ENCODE data around the gene LCN2. TPM values are rescaled to one million over a fixed set of nuclear protein-coding genes. Genes with fewer than 3 reads are reported as not detected.

The LCN2 gene
- total RNA-seq, 1 donor from 2014 or later: not detected

DNA sequence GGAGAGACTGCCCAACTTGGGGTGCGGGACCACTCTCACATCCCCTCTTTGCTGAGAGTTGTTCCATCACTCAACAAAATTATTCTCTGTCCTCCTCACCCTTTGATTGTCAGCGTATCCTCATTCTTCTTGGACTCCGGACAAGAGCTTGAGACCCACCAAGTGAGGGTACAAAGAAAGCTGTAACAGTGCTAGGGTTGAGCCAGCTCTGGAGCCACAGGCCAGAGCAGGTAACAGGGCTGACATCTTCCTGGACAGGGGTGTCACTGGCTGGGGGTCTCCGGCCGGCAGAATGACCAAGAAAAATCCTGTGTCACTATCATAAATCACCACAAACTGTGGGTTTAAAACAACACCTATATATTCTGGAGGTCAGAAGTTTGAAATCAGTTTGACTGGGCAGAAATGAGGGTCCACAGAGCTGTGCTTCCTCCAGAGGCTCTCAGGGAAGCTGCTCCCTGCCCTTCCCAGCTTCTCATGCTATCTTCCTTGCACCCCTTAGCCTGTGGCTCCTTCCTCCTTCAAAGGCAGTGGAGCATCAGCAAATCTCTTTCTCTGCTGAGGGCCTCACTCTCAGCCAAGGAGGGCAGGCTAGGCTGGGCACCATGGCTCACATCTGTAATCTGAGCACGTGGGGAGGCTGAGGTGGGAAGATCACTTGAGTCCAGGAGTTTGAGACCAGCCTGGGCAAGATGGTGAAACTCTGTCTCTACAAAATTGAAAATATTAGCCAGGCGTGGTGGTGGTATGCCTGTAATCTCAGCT, 6.7 kb downstream of the LCN2 start:
- H3K4me2 ChIP-seq: no peak overlapping the region
- peaks cover 4% of the 10 kb centered on the region for H3K79me2 ChIP-seq (ENCODE audit: low read depth)
- H3K4me3 ChIP-seq: no peak overlapping the region
- Mint-ChIP-seq H3K9me3 (no peaks in the 10 kb centered on the region), H3K36me3 (no peaks in the 10 kb centered on the region), H3K27me3 (ENCODE audit: insufficient read depth, low read depth) (peaks cover 3% of the 10 kb centered on the region), H3K4me3 (no peak overlapping the region), H3K4me1 (peaks cover 6% of the 10 kb centered on the region), H3K27ac (peak overlapping the region; percentile 72)
- peaks cover 6% of the 10 kb centered on the region for H3F3A ChIP-seq (ENCODE audit: low read depth)
- no peak for DNase-seq (ENCODE audit: low spot score)
- H3K36me3 ChIP-seq: no peaks in the 10 kb centered on the region
- no peaks in the 10 kb centered on the region for H3K27me3 ChIP-seq
- H3K9me3 ChIP-seq (ENCODE audit: low read depth): no peaks in the 10 kb centered on the region
- H2AFZ ChIP-seq (replicated peaks): no peak overlapping the region
- no peak for TF ChIP-seq EZH2 (IDR thresholded peaks at IDR 0.05)
- TF ChIP-seq EZH2phosphoT487 (IDR thresholded peaks at IDR 0.05): no peak
- TF ChIP-seq, protein P1, sequence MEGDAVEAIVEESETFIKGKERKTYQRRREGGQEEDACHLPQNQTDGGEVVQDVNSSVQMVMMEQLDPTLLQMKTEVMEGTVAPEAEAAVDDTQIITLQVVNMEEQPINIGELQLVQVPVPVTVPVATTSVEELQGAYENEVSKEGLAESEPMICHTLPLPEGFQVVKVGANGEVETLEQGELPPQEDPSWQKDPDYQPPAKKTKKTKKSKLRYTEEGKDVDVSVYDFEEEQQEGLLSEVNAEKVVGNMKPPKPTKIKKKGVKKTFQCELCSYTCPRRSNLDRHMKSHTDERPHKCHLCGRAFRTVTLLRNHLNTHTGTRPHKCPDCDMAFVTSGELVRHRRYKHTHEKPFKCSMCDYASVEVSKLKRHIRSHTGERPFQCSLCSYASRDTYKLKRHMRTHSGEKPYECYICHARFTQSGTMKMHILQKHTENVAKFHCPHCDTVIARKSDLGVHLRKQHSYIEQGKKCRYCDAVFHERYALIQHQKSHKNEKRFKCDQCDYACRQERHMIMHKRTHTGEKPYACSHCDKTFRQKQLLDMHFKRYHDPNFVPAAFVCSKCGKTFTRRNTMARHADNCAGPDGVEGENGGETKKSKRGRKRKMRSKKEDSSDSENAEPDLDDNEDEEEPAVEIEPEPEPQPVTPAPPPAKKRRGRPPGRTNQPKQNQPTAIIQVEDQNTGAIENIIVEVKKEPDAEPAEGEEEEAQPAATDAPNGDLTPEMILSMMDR (IDR thresholded peaks at IDR 0.05): no peak
- peaks cover 1% of the 10 kb centered on the region for H3K4me1 ChIP-seq
- H3K27ac ChIP-seq: no peak overlapping the region
- no peaks in the 10 kb centered on the region for H4K20me1 ChIP-seq (ENCODE audit: low read depth)
- no peak overlapping the region for H3K9ac ChIP-seq

DNA sequence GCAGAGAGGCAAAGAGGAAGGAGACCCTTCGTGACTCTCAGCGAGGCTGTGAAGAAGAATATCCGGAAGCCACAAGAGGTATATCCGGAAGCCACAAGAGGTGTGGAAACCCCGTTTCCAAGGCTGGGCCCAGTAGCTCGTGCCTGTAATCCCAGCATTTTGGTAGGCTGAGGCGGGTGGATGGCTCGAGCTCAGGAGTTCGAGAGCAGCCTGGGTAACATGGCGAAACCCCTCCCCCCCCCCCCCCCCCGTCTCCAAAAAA, 10.2 kb downstream of the LCN2 start:
- H2AFZ ChIP-seq (replicated peaks): no peak overlapping the region
- H3F3A ChIP-seq (ENCODE audit: low read depth): peaks cover 14% of the 10 kb centered on the region
- H3K4me2 ChIP-seq: peak overlapping the region; percentile 59
- H3K9ac ChIP-seq: no peak overlapping the region
- H3K9me3 ChIP-seq (ENCODE audit: low read depth): no peaks in the 10 kb centered on the region
- Mint-ChIP-seq H3K27me3 (ENCODE audit: insufficient read depth, low read depth) (no peaks in the 10 kb centered on the region), H3K9me3 (no peaks in the 10 kb centered on the region), H3K27ac (peak overlapping the region; percentile 60), H3K4me1 (peaks cover 11% of the 10 kb centered on the region), H3K36me3 (peaks cover 7% of the 10 kb centered on the region), H3K4me3 (peak overlapping the region; percentile 82)
- peaks cover 5% of the 10 kb centered on the region for H3K4me1 ChIP-seq
- peaks cover 13% of the 10 kb centered on the region for H4K20me1 ChIP-seq (ENCODE audit: low read depth)
- H3K4me3 ChIP-seq: peak overlapping the region; percentile 37
- H3K79me2 ChIP-seq (ENCODE audit: low read depth): peaks cover 10% of the 10 kb centered on the region
- DNase-seq (ENCODE audit: low spot score): no peak
- no peaks in the 10 kb centered on the region for H3K27me3 ChIP-seq
- H3K36me3 ChIP-seq: no peaks in the 10 kb centered on the region
- TF ChIP-seq EZH2phosphoT487 (IDR thresholded peaks at IDR 0.05): no peak
- TF ChIP-seq, protein P1 (IDR thresholded peaks at IDR 0.05): no peak
- no peak for TF ChIP-seq EZH2 (IDR thresholded peaks at IDR 0.05)
- H3K27ac ChIP-seq: no peak overlapping the region

DNA sequence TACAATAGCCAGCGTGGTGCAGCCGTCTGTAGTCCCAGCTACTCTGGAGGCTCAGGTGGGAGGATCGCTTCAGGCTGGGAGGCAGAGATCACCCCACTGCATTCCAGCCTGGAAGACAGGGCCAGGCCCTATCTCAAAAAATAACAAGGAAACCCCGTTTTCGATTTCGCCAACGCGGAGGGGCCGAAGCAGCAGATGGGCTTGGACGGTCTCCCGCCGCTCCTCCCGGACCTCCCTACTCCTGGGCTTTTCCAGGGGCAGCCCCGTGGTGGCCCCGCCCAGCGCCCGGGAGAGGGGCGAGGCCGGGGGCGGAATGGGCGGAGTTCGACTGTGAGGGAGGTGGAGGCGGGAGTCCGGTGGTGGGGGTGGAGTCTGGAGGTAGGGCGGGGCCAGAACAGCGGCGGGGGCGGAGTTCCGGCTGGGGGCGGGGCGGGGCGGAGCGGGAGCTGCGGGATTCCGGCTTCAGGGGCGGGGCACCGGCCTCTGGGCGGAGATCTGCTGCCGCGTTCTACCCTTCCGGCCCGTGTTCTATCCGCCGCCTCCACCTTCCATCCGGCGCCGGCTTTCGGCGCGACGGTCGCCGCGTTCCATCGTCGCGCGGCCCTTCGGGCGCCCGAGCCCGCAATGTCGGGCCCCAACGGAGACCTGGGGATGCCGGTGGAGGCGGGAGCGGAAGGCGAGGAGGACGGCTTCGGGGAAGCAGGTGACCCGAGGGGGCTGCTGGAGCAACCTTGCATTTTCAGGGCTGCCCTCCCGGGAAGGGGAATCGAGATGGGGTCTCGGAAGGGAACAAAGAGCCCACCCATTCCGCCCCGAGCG, 10.7 kb downstream of the LCN2 start, which contains the start of gene BBLN:
Gene BBLN (plus strand): TSS at position 482 of the 819 bp plus-strand sequence. CDS start 143 bp downstream, at position 625.
- DNase-seq (ENCODE audit: low spot score): peak; percentile 97
- H3K4me3 ChIP-seq: peak within 1 kb of the TSS; percentile 67
- peaks cover 7% of the 10 kb centered on the region for H3K36me3 Mint-ChIP-seq
- no peaks in the 10 kb centered on the region for H3K9me3 ChIP-seq (ENCODE audit: low read depth)
- H3K79me2 ChIP-seq (ENCODE audit: low read depth): peaks cover 10% of the 10 kb centered on the region
- peaks cover 11% of the 10 kb centered on the region for H3K4me1 Mint-ChIP-seq
- H4K20me1 ChIP-seq (ENCODE audit: low read depth): peaks cover 13% of the 10 kb centered on the region
- no peaks in the 10 kb centered on the region for H3K27me3 ChIP-seq
- TF ChIP-seq EZH2 (IDR thresholded peaks at IDR 0.05): no peak
- no peak for TF ChIP-seq EZH2phosphoT487 (IDR thresholded peaks at IDR 0.05)
- TF ChIP-seq, protein P1 (IDR thresholded peaks at IDR 0.05): no peak
- H3F3A ChIP-seq (ENCODE audit: low read depth): peaks cover 14% of the 10 kb centered on the region
- no peak within 1 kb of the TSS for H3K27ac ChIP-seq
- H3K27ac Mint-ChIP-seq: peak within 1 kb of the TSS; percentile 60
- H3K4me3 Mint-ChIP-seq: peak within 1 kb of the TSS; percentile 84
- H3K4me2 ChIP-seq: peak within 1 kb of the TSS; percentile 77
- H3K9ac ChIP-seq: peak within 1 kb of the TSS; percentile 60
- peak within 1 kb of the TSS; percentile 87 for H2AFZ ChIP-seq (replicated peaks)
- no peaks in the 10 kb centered on the region for H3K27me3 Mint-ChIP-seq (ENCODE audit: insufficient read depth, low read depth)
- H3K4me1 ChIP-seq: peaks cover 5% of the 10 kb centered on the region
- H3K9me3 Mint-ChIP-seq: no peaks in the 10 kb centered on the region
- no peaks in the 10 kb centered on the region for H3K36me3 ChIP-seq

Data from neural progenitor cell (in vitro differentiated cells).